Gastrocnemius medialis (tissue), 4 donors: Measurements from ENCODE around the gene CANX.

Experiments used
- POLR2A ChIP-seq, 2 donors: fragments of 450-650 bp; IDR thresholded peaks; one replicate each; pipeline ENCODE4 v1.6.1; 2017; ENCODE audit warnings: antibody characterized with exemption in 2 of 2, mild to moderate bottlenecking in 2 of 2, moderate library complexity in 2 of 2
- TF ChIP-seq, protein P1 (sequence below), 5 experiments: fragments of 450-650 bp in 3 of 5; fragments of 200-600 bp in 2 of 5; sonication (generic) in 2 of 5; IDR thresholded peaks in 4 of 5; conservative IDR thresholded peaks in 1 of 5; 1 replicate in 4 of 5; 2 replicates in 1 of 5; pipeline ENCODE4 v1.5.1; 2016 to 2019; ENCODE audit warnings: antibody characterized with exemption in 5 of 5, mild to moderate bottlenecking in 3 of 5, moderate library complexity in 3 of 5

DNA sequence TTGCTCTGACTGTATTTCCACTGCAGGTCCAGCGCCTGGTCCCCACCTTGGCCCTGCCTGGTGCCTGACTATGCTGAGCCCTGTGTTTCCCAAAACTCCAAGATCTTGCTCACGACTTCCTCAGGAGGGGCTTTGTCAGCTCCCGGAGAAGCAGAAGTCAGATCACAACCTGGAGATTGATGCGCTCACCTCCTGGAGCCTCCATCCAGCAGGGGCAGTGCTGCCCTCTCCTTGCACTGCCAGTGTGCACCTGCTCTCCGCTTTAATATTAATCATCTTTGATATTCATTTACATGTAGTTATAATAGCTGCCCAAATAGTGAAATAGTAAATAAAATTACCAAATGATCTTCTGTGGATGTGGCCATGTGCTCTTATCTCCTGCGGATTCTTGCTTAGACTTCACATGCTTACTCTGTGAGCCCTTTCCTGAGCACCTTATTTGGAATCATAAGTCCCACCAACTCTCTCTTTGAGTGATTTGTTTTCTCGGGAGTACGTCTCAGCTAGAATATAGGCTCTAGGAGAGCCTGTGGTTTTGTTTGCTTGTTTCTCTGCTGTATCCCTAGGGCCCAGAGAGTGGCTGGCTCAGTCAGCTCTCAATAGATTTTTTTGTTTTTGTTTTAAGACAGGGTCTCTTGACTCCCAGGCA is 51.2 kb downstream of the CANX start:
- TF ChIP-seq, protein P1, sequence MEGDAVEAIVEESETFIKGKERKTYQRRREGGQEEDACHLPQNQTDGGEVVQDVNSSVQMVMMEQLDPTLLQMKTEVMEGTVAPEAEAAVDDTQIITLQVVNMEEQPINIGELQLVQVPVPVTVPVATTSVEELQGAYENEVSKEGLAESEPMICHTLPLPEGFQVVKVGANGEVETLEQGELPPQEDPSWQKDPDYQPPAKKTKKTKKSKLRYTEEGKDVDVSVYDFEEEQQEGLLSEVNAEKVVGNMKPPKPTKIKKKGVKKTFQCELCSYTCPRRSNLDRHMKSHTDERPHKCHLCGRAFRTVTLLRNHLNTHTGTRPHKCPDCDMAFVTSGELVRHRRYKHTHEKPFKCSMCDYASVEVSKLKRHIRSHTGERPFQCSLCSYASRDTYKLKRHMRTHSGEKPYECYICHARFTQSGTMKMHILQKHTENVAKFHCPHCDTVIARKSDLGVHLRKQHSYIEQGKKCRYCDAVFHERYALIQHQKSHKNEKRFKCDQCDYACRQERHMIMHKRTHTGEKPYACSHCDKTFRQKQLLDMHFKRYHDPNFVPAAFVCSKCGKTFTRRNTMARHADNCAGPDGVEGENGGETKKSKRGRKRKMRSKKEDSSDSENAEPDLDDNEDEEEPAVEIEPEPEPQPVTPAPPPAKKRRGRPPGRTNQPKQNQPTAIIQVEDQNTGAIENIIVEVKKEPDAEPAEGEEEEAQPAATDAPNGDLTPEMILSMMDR (IDR thresholded peaks at IDR 0.05 in 4 of 5, conservative IDR thresholded peaks at IDR 0.05 in 1 of 5): no peak
- TF ChIP-seq POLR2A (IDR thresholded peaks at IDR 0.05): no peak
